Left colon (tissue), 2 donors: ENCODE results near the gene BCL2. TPM values are rescaled to one million over a fixed set of nuclear protein-coding genes. Genes with fewer than 3 reads are reported as not detected.

Source experiments
- ATAC-seq: fragments of 200-7000 bp; cut with Tn5 transposase; one replicate; pipeline ENCODE4 v1.9.1; 2020; ENCODE audit warnings: mild to moderate bottlenecking, moderate library complexity
- DNase-seq, 2 donors: peaks; one replicate each; pipeline ENCODE4 v3.0.0-alpha.2; 2020
- intact Hi-C, 2 donors: fragments of 100-400 bp; cut with DNase I in 1 of 2; cut with micrococcal nuclease in 1 of 2; formaldehyde crosslinking; loops; one replicate each; pipeline versions ENCODE4 v1.11.2 to v1.14.0; 2022; cut with DNase I, micrococcal nuclease
- total RNA-seq, 2 donors: library from RNA; stranded (reverse); fragmentation: NEBNext Ultra II Directional; extraction: Animal tissue kit (Norgen Biotek cat#: 25700); gene quantifications; one replicate each; pipeline ENCODE4 v1.2.1, GENCODE V29; 2021
- donor health status: DM: no; HTN: no; CAD: no.
- donor health status: DM: yes; HTN: yes; CAD: no.

BCL2 gene
- total RNA-seq, 2 donors from 2014 or later, result 16.6 to 19.3 TPM

DNA sequence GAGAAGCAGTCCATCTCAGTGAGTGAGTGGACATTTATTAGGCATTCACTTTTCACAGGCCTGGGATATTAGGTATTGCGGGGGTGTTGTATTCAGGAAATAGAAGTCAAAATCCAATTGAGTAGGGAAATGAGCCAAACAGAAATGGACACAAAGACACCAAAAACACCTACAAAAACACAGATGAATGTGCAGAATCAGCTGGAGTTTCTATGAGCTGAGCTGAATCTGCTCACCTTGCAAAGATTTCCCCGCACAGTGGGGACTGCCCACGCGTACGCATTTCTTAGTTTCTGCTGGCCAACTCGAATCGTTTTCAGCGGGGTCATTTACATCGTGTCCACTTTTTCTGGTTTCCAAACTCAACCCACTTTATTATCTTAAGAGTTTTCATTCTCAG, 160.0 kb downstream of the BCL2 start:
- intact Hi-C loops, result no loop called here
- no peak for ATAC-seq
- DNase-seq, result no peak

DNA sequence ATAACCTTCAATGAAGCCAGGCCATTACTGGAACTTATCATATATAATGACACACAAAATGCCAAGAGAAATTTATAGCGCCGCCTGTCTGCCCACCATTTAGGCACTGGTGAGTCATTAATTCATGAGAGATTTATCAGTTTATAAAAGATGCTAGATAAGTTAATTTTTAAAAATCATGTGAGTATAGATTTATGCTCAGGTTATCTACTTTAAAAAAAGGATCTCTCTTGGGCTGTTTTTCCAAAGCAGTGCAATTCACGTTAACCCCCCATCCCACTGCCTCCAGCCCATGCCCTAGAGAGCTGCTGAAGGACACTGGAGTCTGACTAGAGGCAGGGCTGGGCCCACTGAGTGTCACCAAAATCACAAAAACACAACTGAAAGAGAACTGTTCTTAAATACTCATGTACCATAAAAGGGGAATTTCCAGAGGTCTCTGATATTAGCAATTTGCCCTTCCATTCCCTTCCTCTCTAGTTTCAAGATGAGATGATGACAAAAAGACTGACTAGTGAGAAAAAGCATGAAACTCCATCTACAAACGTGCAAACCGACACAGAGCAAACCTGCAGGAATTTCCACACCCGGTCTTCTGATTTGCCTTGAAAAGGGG, 160.8 kb downstream of the BCL2 start:
- intact Hi-C loops, result no loop called here
- ATAC-seq, result no peak

GRCh38 chr18:63158012-63158631, 161.4 kb downstream of the BCL2 start:
- DNase-seq (no peak), ATAC-seq (no peak)
- intact Hi-C loops, result no loop called here

More for the DNA sequence above, 160.8 kb downstream of the BCL2 start:
- DNase-seq, result no peak

- DNase-seq (no peak), ATAC-seq (peak; percentile 41)
- intact Hi-C loops, result no loop called here
These were observed 162.1 kb downstream of the BCL2 start for GRCh38 chr18:63157293-63158011.

- peak; percentile 40 for ATAC-seq
- no peak for DNase-seq
- intact Hi-C loops, result no loop called here
These were observed 163.4 kb downstream of the BCL2 start for GRCh38 chr18:63155910-63156773.

- intact Hi-C loops, result no loop called here
- DNase-seq, result peak; percentile 89 to 91
- ATAC-seq, result peak; percentile 88
These were observed 164.3 kb downstream of the BCL2 start for GRCh38 chr18:63155169-63155852.

DNA sequence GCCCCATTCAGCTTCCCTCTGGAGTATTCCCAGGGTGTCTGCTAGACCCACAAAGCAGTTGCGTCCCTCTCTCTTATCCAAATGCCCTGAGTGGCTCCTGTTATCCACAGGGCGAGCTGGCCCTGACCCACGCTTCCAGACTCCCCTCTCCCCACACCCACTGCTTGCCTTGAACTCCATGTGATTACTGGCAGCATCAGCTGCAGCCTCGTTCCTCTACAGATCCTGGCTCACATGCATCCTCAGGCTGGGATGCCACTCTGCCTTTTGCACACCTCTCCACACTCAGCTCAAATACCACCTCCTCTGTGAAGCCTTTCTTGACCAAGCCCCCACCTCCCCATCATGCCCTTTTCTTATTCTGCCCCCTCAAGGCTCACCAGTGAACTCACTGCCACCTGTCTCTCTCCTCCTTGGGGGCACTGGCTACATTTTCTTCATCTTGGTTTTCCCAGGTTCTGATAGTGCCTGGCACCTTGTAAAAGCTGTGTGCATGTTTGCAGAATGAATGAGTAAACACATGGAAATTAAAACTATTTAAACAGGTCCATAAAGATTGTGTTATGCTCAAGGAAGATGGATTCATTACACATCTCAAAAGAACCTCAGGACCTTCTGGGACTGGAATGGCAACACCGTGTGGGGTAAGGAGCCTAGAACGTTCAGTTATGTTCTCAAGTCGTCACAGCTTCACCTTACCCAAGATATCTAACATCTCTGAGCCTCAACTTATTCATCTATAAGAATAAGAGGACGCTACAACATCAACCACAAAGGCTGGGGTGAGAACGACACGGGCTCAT, 165.0 kb downstream of the BCL2 start:
- ATAC-seq (peak; percentile 17), DNase-seq (no peak)
- intact Hi-C loops, result no loop called here

DNA sequence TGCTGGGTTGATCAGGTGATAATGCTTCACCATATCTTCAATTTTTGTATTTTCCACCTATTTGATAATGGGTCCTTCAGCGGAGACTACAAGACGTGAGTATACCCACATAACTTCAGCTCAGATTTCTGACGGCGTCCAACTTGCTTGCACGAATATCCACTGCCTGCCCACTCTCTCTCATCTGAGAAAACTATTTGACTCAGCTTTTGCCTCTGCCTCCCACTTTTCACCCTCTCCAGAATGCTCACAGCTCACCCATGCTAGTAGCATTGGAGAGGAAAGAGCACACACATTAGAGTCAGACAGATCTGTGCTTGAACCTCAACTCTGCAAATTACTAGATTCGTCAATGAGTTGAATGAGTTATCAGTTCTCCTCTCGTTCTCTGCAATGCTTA, 166.8 kb downstream of the BCL2 start:
- intact Hi-C loops, result no loop called here

DNA sequence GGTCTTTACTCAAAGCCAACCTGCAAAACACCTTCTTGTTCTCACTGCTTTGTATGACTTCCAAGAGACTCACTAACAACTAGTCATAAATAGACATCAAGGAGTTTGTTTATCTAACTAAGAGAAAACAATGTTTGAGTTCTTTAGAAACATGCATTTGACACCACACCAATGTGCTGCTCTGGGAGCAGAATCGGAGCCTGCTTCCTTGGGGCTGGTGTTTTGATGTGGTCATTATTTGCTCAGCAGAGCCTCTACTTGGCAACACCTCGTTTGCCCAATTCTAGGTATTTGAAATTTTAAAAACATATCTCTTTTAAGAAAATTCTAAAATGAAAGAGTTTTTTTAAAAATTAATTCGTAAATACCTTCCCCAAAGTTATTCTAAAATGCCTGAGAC, 167.5 kb downstream of the BCL2 start:
- no peak for DNase-seq
- ATAC-seq, result no peak
- intact Hi-C loops, result no loop called here

More for the DNA sequence above, 166.8 kb downstream of the BCL2 start:
- DNase-seq (no peak), ATAC-seq (no peak)

- intact Hi-C loops, result no loop called here
- DNase-seq, result no peak
- no peak for ATAC-seq
These were observed 168.0 kb downstream of the BCL2 start for GRCh38 chr18:63151539-63151938.

- intact Hi-C loops, result no loop called here
- ATAC-seq, result no peak
- DNase-seq, result no peak
These were observed 168.6 kb downstream of the BCL2 start for GRCh38 chr18:63150942-63151421.

DNA sequence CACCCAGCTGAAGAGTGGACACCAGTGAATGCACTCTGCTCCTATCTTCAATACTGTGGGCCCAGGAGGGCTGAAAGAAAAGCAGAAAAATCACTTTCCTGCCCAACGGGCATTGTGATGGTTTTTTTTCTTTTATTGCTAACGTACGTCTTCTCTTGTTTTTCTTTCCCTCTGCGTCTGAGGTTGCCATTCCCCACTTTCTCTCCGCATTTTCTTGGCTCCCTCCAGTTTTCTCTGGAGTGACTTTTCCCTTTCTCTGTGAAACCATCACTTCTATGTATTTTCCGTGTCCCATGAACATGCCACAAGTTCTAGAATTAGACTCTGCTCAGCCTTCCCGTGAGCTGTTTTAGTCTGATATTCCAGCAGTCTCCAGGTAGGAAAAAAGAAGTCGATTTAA, 169.2 kb downstream of the BCL2 start:
- ATAC-seq (no peak), DNase-seq (no peak)
- intact Hi-C loops, result no loop called here

- DNase-seq (no peak), ATAC-seq (no peak)
- intact Hi-C loops, result no loop called here
These were observed 170.3 kb downstream of the BCL2 start for GRCh38 chr18:63149302-63149587.

DNA sequence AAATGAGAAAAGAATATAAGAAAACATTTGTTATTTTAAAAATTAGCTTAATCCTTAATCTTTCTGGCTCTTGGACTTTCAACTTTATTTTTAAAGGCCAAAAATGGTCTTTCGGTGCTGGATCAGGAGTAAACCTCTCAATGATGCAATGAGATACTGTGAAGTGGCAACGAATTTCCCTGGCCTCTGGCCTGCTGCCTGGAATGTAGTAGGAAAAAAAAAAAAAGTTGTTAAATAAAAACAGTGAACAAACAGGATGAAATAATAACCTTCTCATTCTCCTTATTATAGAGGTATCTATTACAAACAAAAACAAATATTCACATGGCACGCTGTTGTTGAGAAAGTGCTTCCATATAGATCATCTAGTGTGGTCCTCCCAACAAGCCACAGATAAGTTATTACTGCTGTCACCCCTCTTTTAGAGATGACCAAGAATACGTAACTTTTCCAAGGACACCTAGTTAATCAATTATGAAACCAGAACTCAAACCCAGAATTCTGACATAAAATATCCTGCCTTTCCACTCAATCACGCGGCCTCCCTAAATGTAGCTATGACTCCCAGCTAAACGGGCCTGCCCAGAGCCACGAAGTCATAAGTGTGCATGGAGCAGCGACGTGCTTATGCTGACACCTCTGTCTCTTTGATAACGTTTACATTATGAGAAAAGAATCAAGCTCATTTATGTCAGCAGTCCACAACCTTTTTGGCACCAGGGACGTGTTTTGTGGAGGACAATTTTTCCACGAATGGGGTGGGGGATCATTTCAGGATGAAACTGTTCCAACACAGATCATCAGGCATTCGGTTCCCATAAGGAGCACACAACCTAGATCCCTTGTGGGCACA, 170.9 kb downstream of the BCL2 start:
- ATAC-seq (no peak), DNase-seq (no peak)
- intact Hi-C loops, result no loop called here

DNA sequence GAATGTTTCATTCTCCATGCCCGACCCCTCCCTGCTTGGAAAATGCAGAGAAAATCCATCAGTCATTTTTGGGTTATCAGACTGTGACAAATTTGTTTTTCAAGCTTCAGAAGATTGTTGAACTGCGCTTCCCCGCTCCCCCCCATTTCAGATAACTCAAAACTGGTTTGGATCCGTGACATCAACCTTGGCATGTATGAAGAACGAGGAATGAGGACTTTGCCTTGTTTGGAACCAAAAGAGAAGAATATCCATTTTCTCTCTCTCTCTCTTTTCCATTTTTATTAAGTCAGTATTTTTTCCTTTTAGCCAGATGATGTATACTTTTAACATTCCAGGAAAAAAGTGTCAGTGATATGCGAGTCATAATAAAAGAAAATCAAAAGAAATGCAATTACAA, 171.6 kb downstream of the BCL2 start:
- intact Hi-C loops, result no loop called here
- DNase-seq (no peak), ATAC-seq (no peak)

- DNase-seq (no peak), ATAC-seq (no peak)
- intact Hi-C loops, result no loop called here
These were observed 172.7 kb downstream of the BCL2 start for GRCh38 chr18:63146828-63147409.
